ENCODE data around the gene CSRP1.

Gene CSRP1

GRCh38 chr1:201509601-201510374 is 2.9 kb upstream of the CSRP1 start:
- Mint-ChIP-seq H3K27me3 (no peaks in the 10 kb centered on the region), H3K36me3 (no peaks in the 10 kb centered on the region), H3K4me1 (ENCODE audit: low read depth) (peaks cover 32% of the 10 kb centered on the region), H3K27ac (peak overlapping the region; percentile 16), H3K4me3 (no peak overlapping the region), H3K9me3 (ENCODE audit: low read depth) (no peaks in the 10 kb centered on the region)

- no peaks in the 10 kb centered on the region for H3K9me3 Mint-ChIP-seq (ENCODE audit: low read depth)
- no peaks in the 10 kb centered on the region for H3K36me3 Mint-ChIP-seq
- H3K4me3 Mint-ChIP-seq, result no peak overlapping the region
- H3K27me3 Mint-ChIP-seq, result no peaks in the 10 kb centered on the region
- H3K4me1 Mint-ChIP-seq (ENCODE audit: low read depth), result peaks cover 39% of the 10 kb centered on the region
- peak overlapping the region; percentile 16 for H3K27ac Mint-ChIP-seq
These were observed 1.9 kb upstream of the CSRP1 start for GRCh38 chr1:201508809-201509208.

GRCh38 chr1:201507360-201507675 is 395 bp upstream of the CSRP1 start:
- H3K9me3 Mint-ChIP-seq (ENCODE audit: low read depth), result no peaks in the 10 kb centered on the region
- peak overlapping the region; percentile 91 for H3K27ac Mint-ChIP-seq
- peak overlapping the region; percentile 88 for H3K4me3 Mint-ChIP-seq
- no peaks in the 10 kb centered on the region for H3K27me3 Mint-ChIP-seq
- no peaks in the 10 kb centered on the region for H3K36me3 Mint-ChIP-seq
- peaks cover 48% of the 10 kb centered on the region for H3K4me1 Mint-ChIP-seq (ENCODE audit: low read depth)

- no peaks in the 10 kb centered on the region for H3K9me3 Mint-ChIP-seq (ENCODE audit: low read depth)
- peaks cover 49% of the 10 kb centered on the region for H3K4me1 Mint-ChIP-seq (ENCODE audit: low read depth)
- no peaks in the 10 kb centered on the region for H3K36me3 Mint-ChIP-seq
- H3K27ac Mint-ChIP-seq, result peak overlapping the region; percentile 82
- no peaks in the 10 kb centered on the region for H3K27me3 Mint-ChIP-seq
- peak overlapping the region; percentile 93 for H3K4me3 Mint-ChIP-seq
These were observed 831 bp downstream of the CSRP1 start for GRCh38 chr1:201506092-201506491.

GRCh38 chr1:201505503-201505890 is 1.4 kb downstream of the CSRP1 start:
- Mint-ChIP-seq H3K9me3 (ENCODE audit: low read depth) (no peaks in the 10 kb centered on the region), H3K27me3 (no peaks in the 10 kb centered on the region), H3K4me3 (peak overlapping the region; percentile 93), H3K27ac (no peak overlapping the region), H3K36me3 (no peaks in the 10 kb centered on the region), H3K4me1 (ENCODE audit: low read depth) (peaks cover 49% of the 10 kb centered on the region)

- Mint-ChIP-seq H3K4me3 (peak overlapping the region; percentile 93), H3K27me3 (no peaks in the 10 kb centered on the region), H3K9me3 (ENCODE audit: low read depth) (no peaks in the 10 kb centered on the region), H3K27ac (no peak overlapping the region), H3K4me1 (ENCODE audit: low read depth) (peaks cover 49% of the 10 kb centered on the region), H3K36me3 (no peaks in the 10 kb centered on the region)
These were observed 2.0 kb downstream of the CSRP1 start for GRCh38 chr1:201504799-201505502.

- Mint-ChIP-seq H3K27ac (no peak overlapping the region), H3K4me3 (no peak overlapping the region), H3K36me3 (no peaks in the 10 kb centered on the region), H3K27me3 (no peaks in the 10 kb centered on the region), H3K4me1 (ENCODE audit: low read depth) (peaks cover 46% of the 10 kb centered on the region), H3K9me3 (ENCODE audit: low read depth) (no peaks in the 10 kb centered on the region)
These were observed 2.7 kb downstream of the CSRP1 start for GRCh38 chr1:201504179-201504631.

GRCh38 chr1:201503397-201504176 is 3.3 kb downstream of the CSRP1 start:
- Mint-ChIP-seq H3K9me3 (ENCODE audit: low read depth) (no peaks in the 10 kb centered on the region), H3K36me3 (no peaks in the 10 kb centered on the region), H3K4me1 (ENCODE audit: low read depth) (peaks cover 42% of the 10 kb centered on the region), H3K27ac (no peak overlapping the region), H3K4me3 (no peak overlapping the region), H3K27me3 (no peaks in the 10 kb centered on the region)

- Mint-ChIP-seq H3K36me3 (no peaks in the 10 kb centered on the region), H3K4me1 (ENCODE audit: low read depth) (peaks cover 35% of the 10 kb centered on the region), H3K9me3 (ENCODE audit: low read depth) (no peaks in the 10 kb centered on the region), H3K27ac (no peak overlapping the region), H3K27me3 (no peaks in the 10 kb centered on the region), H3K4me3 (no peak overlapping the region)
These were observed 4.4 kb downstream of the CSRP1 start for GRCh38 chr1:201502511-201502857.

- H3K4me1 Mint-ChIP-seq (ENCODE audit: low read depth), result peaks cover 33% of the 10 kb centered on the region
- H3K4me3 Mint-ChIP-seq, result no peak overlapping the region
- no peak overlapping the region for H3K27ac Mint-ChIP-seq
- no peaks in the 10 kb centered on the region for H3K27me3 Mint-ChIP-seq
- H3K36me3 Mint-ChIP-seq, result no peaks in the 10 kb centered on the region
- no peaks in the 10 kb centered on the region for H3K9me3 Mint-ChIP-seq (ENCODE audit: low read depth)
These were observed 5.0 kb downstream of the CSRP1 start for GRCh38 chr1:201501812-201502510.

- H3K27me3 Mint-ChIP-seq, result no peaks in the 10 kb centered on the region
- H3K36me3 Mint-ChIP-seq, result no peaks in the 10 kb centered on the region
- H3K4me1 Mint-ChIP-seq (ENCODE audit: low read depth), result peaks cover 28% of the 10 kb centered on the region
- no peak overlapping the region for H3K27ac Mint-ChIP-seq
- H3K9me3 Mint-ChIP-seq (ENCODE audit: low read depth), result no peaks in the 10 kb centered on the region
- H3K4me3 Mint-ChIP-seq, result no peak overlapping the region
These were observed 5.8 kb downstream of the CSRP1 start for GRCh38 chr1:201501144-201501543.

- H3K4me3 Mint-ChIP-seq, result no peak overlapping the region
- no peaks in the 10 kb centered on the region for H3K9me3 Mint-ChIP-seq (ENCODE audit: low read depth)
- H3K4me1 Mint-ChIP-seq (ENCODE audit: low read depth), result peaks cover 24% of the 10 kb centered on the region
- H3K27ac Mint-ChIP-seq, result no peak overlapping the region
- H3K36me3 Mint-ChIP-seq, result no peaks in the 10 kb centered on the region
- H3K27me3 Mint-ChIP-seq, result no peaks in the 10 kb centered on the region
These were observed 6.2 kb downstream of the CSRP1 start for GRCh38 chr1:201500670-201501120.

- H3K27me3 Mint-ChIP-seq, result no peaks in the 10 kb centered on the region
- H3K27ac Mint-ChIP-seq, result no peak overlapping the region
- no peak overlapping the region for H3K4me3 Mint-ChIP-seq
- no peaks in the 10 kb centered on the region for H3K36me3 Mint-ChIP-seq
- H3K9me3 Mint-ChIP-seq (ENCODE audit: low read depth), result no peaks in the 10 kb centered on the region
- peaks cover 17% of the 10 kb centered on the region for H3K4me1 Mint-ChIP-seq (ENCODE audit: low read depth)
These were observed 6.9 kb downstream of the CSRP1 start for GRCh38 chr1:201499795-201500669.

GRCh38 chr1:201499191-201499590 is 7.7 kb downstream of the CSRP1 start:
- Mint-ChIP-seq H3K4me3 (no peak overlapping the region), H3K36me3 (peaks cover 3% of the 10 kb centered on the region), H3K27me3 (no peaks in the 10 kb centered on the region), H3K9me3 (ENCODE audit: low read depth) (no peaks in the 10 kb centered on the region), H3K4me1 (ENCODE audit: low read depth) (peaks cover 14% of the 10 kb centered on the region), H3K27ac (no peak overlapping the region)
